Measurements from ENCODE around the gene SLC16A13. TPM values are rescaled to one million over a fixed set of nuclear protein-coding genes. Genes with fewer than 3 reads are reported as not detected.
"Not testable (repeated sequence)": the region's sequence is repeated elsewhere in the genome, so short reads cannot be mapped to it uniquely, and the experiment has no call there.

The SLC16A13 gene, protein sequence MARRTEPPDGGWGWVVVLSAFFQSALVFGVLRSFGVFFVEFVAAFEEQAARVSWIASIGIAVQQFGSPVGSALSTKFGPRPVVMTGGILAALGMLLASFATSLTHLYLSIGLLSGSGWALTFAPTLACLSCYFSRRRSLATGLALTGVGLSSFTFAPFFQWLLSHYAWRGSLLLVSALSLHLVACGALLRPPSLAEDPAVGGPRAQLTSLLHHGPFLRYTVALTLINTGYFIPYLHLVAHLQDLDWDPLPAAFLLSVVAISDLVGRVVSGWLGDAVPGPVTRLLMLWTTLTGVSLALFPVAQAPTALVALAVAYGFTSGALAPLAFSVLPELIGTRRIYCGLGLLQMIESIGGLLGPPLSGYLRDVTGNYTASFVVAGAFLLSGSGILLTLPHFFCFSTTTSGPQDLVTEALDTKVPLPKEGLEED
- total RNA-seq: 3.7 and 4.0 TPM in 2 replicates
- polyA plus RNA-seq: 5.8 and 7.2 TPM in 2 replicates

DNA sequence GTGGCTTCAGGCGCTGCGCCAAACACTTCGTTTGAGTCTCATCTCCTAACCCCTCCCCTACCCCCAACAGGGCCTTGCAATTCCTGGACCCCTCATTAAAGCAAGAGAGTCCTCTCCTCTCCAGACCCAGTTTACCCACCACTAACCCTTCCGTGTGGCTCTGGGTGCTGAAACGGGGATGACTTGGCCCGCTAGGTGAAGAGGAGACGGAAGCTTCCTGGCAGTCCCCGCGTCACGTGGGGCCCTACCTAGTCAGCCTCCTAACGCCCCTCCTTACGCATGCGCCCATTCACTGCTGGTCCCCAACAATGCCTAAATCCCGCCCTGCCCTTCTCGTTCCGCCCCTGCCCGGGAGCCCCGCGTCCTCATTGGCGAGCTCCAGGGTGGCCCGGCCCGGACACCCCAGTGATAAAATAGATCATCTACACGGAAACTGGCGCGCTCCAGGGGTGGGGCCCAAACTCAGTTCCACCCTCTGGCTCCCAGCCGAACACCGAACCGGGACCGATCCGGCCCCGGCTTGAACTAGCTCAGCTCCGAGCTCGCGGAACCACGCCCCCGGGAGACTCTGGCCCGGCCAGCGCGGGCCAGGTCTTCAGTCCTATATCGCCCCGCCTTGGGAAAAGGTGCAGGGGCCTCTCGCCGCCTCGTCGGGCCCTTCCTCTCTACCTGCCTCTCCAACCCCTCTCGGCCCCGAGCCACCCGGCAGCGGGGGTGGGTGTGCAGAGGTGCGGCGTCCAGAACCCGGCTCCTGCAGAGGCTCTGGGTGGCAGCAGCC is at the start of gene SLC16A13:
TSS of gene SLC16A13 (plus strand) at position 425 of the 778 bp plus-strand sequence. CDS start 368 bp downstream, outside the sequence.
- peaks cover 16% of the 10 kb centered on the region for H3K4me1 ChIP-seq (ENCODE audit: low read depth)
- TF ChIP-seq, protein P1, sequence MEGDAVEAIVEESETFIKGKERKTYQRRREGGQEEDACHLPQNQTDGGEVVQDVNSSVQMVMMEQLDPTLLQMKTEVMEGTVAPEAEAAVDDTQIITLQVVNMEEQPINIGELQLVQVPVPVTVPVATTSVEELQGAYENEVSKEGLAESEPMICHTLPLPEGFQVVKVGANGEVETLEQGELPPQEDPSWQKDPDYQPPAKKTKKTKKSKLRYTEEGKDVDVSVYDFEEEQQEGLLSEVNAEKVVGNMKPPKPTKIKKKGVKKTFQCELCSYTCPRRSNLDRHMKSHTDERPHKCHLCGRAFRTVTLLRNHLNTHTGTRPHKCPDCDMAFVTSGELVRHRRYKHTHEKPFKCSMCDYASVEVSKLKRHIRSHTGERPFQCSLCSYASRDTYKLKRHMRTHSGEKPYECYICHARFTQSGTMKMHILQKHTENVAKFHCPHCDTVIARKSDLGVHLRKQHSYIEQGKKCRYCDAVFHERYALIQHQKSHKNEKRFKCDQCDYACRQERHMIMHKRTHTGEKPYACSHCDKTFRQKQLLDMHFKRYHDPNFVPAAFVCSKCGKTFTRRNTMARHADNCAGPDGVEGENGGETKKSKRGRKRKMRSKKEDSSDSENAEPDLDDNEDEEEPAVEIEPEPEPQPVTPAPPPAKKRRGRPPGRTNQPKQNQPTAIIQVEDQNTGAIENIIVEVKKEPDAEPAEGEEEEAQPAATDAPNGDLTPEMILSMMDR (IDR thresholded peaks at IDR 0.05; ENCODE audit: low read depth, low read length): no peak
- no peaks in the 10 kb centered on the region for H3K9me3 ChIP-seq (ENCODE audit: low read depth)
- H3K27me3 ChIP-seq: no peaks in the 10 kb centered on the region
- peak within 1 kb of the TSS; percentile 86 for H3K27ac ChIP-seq
- H3K36me3 ChIP-seq: no peaks in the 10 kb centered on the region
- peak; percentile 96 to 97 for DNase-seq (ENCODE audit: low read depth in 1 of 2, low spot score in 1 of 2)
- H3K4me3 ChIP-seq: peak within 1 kb of the TSS; percentile 61

DNA sequence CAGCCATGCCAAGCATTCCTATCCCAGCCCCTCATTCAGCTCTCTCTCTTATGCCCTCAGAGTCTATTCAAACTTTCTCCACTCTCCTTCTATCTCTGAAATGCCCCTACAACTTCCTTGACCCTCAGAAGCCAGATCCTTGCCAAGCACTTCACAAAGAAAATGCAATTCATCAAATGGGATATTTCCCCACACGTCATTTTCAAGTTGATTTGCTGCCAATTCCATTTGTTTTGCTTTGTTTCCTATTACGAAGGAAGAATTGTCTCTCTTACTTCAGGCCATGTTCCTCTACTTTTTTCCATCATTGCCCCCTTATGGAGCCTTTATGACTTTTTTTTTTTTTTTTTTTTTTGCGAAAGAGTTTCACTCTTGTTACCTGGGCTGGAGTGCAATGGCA is 49.1 kb upstream of the SLC16A13 start:
- no peak for DNase-seq (ENCODE audit: low read depth in 1 of 2, low spot score in 1 of 2)
- no peaks in the 10 kb centered on the region for H3K4me1 ChIP-seq (ENCODE audit: low read depth)
- no peaks in the 10 kb centered on the region for H3K9me3 ChIP-seq (ENCODE audit: low read depth)
- no peaks in the 10 kb centered on the region for H3K36me3 ChIP-seq
- H3K27me3 ChIP-seq: no peaks in the 10 kb centered on the region
- H3K4me3 ChIP-seq: no peak overlapping the region
- no peak overlapping the region for H3K27ac ChIP-seq
- TF ChIP-seq, protein P1 (IDR thresholded peaks at IDR 0.05; ENCODE audit: low read depth, low read length): no peak

DNA sequence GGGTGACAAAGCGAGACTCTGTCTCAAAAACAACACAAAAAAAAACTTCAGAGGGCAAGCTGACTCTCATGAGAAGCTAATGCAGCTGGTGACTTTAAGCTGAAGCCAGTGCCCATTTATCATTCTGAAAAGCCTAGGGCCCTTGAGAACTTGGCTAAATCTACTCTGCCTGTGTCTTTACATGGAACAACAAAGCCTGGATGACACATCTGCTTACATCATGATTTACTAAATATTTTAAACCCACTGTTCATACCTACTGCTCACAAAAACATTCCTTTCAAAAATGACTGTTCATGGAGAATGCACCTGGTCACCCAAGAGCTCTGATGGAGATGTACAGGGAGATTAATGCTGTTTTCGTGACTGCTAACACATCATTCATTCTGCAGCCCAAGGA is 46.0 kb upstream of the SLC16A13 start:
- Histone ChIP-seq H3K27me3 (no peaks in the 10 kb centered on the region), H3K27ac (no peak overlapping the region), H3K9me3 (ENCODE audit: low read depth) (no peaks in the 10 kb centered on the region), H3K4me3 (no peak overlapping the region), H3K4me1 (ENCODE audit: low read depth) (peaks cover 16% of the 10 kb centered on the region), H3K36me3 (no peaks in the 10 kb centered on the region)
- TF ChIP-seq, protein P1 (IDR thresholded peaks at IDR 0.05; ENCODE audit: low read depth, low read length): no peak
- DNase-seq (ENCODE audit: low read depth in 1 of 2, low spot score in 1 of 2): no peak

DNA sequence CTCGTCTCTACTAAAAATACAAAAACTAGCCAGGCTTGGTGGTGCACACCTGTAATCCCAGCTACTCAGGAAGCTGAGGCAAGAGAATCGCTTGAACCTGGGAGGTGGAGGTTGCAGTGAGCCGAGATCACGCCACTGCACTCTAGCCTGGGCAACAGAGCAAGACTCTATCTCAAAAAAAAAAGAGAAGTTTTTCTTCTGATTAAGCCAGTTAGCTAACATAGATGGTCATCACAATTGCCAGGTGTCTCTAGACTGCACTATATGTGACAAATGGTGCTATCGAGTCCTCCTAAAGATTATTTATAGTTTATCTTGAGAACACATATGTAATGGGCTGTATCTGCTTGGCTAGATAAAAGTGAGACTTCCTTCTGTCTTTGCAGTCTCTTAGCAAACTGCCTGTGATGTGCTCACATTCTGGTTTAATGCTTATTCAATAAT is 42.2 kb upstream of the SLC16A13 start:
- not testable (repeated sequence) for H3K27me3 ChIP-seq; DNase-seq (ENCODE audit: low read depth in 1 of 2, low spot score in 1 of 2); H3K36me3 ChIP-seq; H3K9me3 ChIP-seq (ENCODE audit: low read depth); H3K4me3 ChIP-seq
- Histone ChIP-seq H3K4me1 (ENCODE audit: low read depth) (peaks cover 17% of the 10 kb centered on the region), H3K27ac (peak overlapping the region; percentile 77)

DNA sequence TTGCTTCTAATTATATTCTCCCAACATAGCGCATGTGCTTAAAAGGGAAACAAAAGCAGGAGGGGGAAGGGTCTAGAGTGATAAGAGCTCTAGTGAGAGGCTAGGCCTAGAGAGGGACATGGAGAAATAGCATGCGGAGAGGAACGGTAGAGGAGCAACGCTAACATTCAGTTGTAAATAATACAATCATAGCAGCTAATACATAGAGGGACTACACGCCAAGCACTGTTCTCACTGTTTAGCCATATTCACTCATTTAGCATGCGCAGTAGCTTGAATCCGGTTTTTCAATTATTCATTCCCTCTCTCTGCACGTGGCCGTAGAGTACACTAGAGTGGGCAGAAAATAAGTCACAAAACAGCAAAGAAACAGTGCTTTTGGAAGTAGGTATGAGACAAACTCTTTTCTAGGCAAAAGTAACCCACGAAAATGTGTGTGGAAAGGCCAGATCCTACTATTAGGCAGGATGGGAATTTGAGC is 41.7 kb upstream of the SLC16A13 start:
- Histone ChIP-seq H3K9me3 (ENCODE audit: low read depth) (no peaks in the 10 kb centered on the region), H3K36me3 (no peaks in the 10 kb centered on the region), H3K4me3 (no peak overlapping the region), H3K4me1 (ENCODE audit: low read depth) (peaks cover 17% of the 10 kb centered on the region), H3K27me3 (peaks cover 8% of the 10 kb centered on the region), H3K27ac (peak overlapping the region; percentile 77)
- TF ChIP-seq, protein P1 (IDR thresholded peaks at IDR 0.05; ENCODE audit: low read depth, low read length): no peak
- DNase-seq (ENCODE audit: low read depth in 1 of 2, low spot score in 1 of 2): peak in 1 of 2 donors; percentile 37
